Gastrocnemius medialis (tissue), 4 donors: ENCODE data around the gene SUMO2.

Source experiments
- POLR2A ChIP-seq, 2 donors: fragments of 450-650 bp; IDR thresholded peaks; one replicate each; pipeline ENCODE4 v1.6.1; 2017; ENCODE audit warnings: antibody characterized with exemption in 2 of 2, mild to moderate bottlenecking in 2 of 2, moderate library complexity in 2 of 2
- TF ChIP-seq, protein P1 (sequence below), 5 experiments: fragments of 450-650 bp in 3 of 5; fragments of 200-600 bp in 2 of 5; sonication (generic) in 2 of 5; IDR thresholded peaks in 4 of 5; conservative IDR thresholded peaks in 1 of 5; 1 replicate in 4 of 5; 2 replicates in 1 of 5; pipeline ENCODE4 v1.5.1; 2016 to 2019; ENCODE audit warnings: antibody characterized with exemption in 5 of 5, mild to moderate bottlenecking in 3 of 5, moderate library complexity in 3 of 5

DNA sequence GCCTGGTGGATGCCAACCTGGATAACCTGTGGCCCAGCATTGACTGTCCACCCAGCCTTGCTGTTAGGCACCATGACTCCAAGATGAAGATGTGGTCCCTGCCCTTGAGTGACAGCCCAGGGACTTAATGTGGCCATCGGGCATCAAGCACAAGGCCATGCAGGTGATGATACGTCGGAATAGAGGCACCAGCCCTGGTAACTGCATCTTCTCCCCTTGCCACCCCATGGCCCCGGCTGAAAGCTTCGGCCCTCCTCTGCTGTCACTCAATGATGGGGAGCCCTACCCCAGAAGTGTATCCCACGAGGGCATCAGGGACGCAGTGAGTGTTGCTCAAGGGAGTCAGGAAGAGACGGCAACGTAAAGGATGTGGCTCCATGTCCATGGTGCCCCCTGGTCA is 53.2 kb downstream of the SUMO2 start:
- TF ChIP-seq, protein P1, sequence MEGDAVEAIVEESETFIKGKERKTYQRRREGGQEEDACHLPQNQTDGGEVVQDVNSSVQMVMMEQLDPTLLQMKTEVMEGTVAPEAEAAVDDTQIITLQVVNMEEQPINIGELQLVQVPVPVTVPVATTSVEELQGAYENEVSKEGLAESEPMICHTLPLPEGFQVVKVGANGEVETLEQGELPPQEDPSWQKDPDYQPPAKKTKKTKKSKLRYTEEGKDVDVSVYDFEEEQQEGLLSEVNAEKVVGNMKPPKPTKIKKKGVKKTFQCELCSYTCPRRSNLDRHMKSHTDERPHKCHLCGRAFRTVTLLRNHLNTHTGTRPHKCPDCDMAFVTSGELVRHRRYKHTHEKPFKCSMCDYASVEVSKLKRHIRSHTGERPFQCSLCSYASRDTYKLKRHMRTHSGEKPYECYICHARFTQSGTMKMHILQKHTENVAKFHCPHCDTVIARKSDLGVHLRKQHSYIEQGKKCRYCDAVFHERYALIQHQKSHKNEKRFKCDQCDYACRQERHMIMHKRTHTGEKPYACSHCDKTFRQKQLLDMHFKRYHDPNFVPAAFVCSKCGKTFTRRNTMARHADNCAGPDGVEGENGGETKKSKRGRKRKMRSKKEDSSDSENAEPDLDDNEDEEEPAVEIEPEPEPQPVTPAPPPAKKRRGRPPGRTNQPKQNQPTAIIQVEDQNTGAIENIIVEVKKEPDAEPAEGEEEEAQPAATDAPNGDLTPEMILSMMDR (IDR thresholded peaks at IDR 0.05 in 4 of 5, conservative IDR thresholded peaks at IDR 0.05 in 1 of 5), result no peak
- TF ChIP-seq POLR2A (IDR thresholded peaks at IDR 0.05), result no peak
